Brain pericyte (primary cell): ENCODE measurements around the gene GSG1L.
"Not testable (repeated sequence)": the region's sequence is repeated elsewhere in the genome, so short reads cannot be mapped to it uniquely, and the experiment has no call there.

Experiments used
- DNase-seq: peaks from one replicate; pipeline ENCODE4 v3.0.0-alpha.2; 2012; ENCODE audit warnings: low read depth, low spot score

Gene GSG1L

GRCh38 chr16:27903046-27903655 is 160.4 kb downstream of the GSG1L start:
- no peak for DNase-seq

- no peak for DNase-seq
These were observed 161.0 kb downstream of the GSG1L start for GRCh38 chr16:27902551-27902950.

- no peak for DNase-seq
These were observed 161.6 kb downstream of the GSG1L start for GRCh38 chr16:27901956-27902355.

- DNase-seq, result no peak
These were observed 163.8 kb downstream of the GSG1L start for GRCh38 chr16:27899736-27900135.

- no peak for DNase-seq
These were observed 169.1 kb downstream of the GSG1L start for GRCh38 chr16:27894386-27894785.

- DNase-seq, result no peak
These were observed 170.6 kb downstream of the GSG1L start for GRCh38 chr16:27892879-27893278.

- DNase-seq, result no peak
These were observed 172.6 kb downstream of the GSG1L start for GRCh38 chr16:27890866-27891265.

- DNase-seq, result no peak
These were observed 173.5 kb downstream of the GSG1L start for GRCh38 chr16:27890006-27890405.

- no peak for DNase-seq
These were observed 179.9 kb downstream of the GSG1L start for GRCh38 chr16:27883576-27883975.

GRCh38 chr16:27880287-27880686 is 183.2 kb downstream of the GSG1L start:
- no peak for DNase-seq

- no peak for DNase-seq
These were observed 183.8 kb downstream of the GSG1L start for GRCh38 chr16:27879601-27880247.

GRCh38 chr16:27872627-27873026 is 190.9 kb downstream of the GSG1L start:
- DNase-seq, result not testable (repeated sequence)

- DNase-seq, result no peak
These were observed 193.3 kb downstream of the GSG1L start for GRCh38 chr16:27870116-27870798.

- no peak for DNase-seq
These were observed 194.1 kb downstream of the GSG1L start for GRCh38 chr16:27869411-27869810.

GRCh38 chr16:27868180-27868579 is 195.3 kb downstream of the GSG1L start:
- DNase-seq, result no peak

GRCh38 chr16:27867122-27868110 is 196.1 kb downstream of the GSG1L start:
- DNase-seq, result no peak

- DNase-seq, result no peak
These were observed 200.1 kb downstream of the GSG1L start for GRCh38 chr16:27863377-27863776.

- no peak for DNase-seq
These were observed 200.6 kb downstream of the GSG1L start for GRCh38 chr16:27862953-27863352.

- no peak for DNase-seq
These were observed 203.4 kb downstream of the GSG1L start for GRCh38 chr16:27860091-27860490.

GRCh38 chr16:27859020-27859419 is 204.5 kb downstream of the GSG1L start:
- DNase-seq, result no peak

GRCh38 chr16:27853651-27854050 is 209.9 kb downstream of the GSG1L start:
- DNase-seq, result no peak

- no peak for DNase-seq
These were observed 210.4 kb downstream of the GSG1L start for GRCh38 chr16:27853101-27853500.
